ENCODE results near the gene TERF2IP.

The TERF2IP gene

GRCh38 chr16:75647492-75648264 is at the start of gene TERF2IP, which contains the start of gene KARS1:
Gene TERF2IP, plus strand, starts transcription at chr16:75647773. Its CDS starts 110 bp downstream, at chr16:75647883.
Gene KARS1, minus strand, starts transcription at chr16:75647665. Its CDS starts 26 bp downstream, at chr16:75647639.
- peak; percentile 89 to 90 for DNase-seq (ENCODE audit: low read depth in 1 of 2, low spot score in 1 of 2)

GRCh38 chr16:75599452-75600277 is 47.9 kb upstream of the TERF2IP start:
- DNase-seq (ENCODE audit: low read depth in 1 of 2, low spot score in 1 of 2), result no peak

DNA sequence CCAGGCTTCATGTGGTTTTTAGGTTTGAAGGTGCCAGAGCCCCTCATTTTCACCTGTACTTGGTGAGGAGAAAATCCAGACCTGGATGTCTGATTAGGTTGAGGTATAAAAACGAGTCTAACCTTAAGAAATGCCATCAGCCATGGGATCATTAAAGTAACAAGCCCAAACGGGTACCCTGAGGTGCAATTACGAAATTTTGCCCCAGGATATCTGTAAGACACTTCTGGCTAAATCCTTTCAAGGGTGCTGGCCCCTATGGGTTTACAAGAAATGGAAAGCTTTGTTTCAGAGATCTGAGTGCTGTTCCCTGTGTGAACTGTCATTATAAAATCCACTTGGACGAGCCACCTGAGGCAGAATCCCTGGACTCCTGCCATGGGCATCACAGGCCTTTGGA is 44.3 kb upstream of the TERF2IP start:
- no peak for DNase-seq (ENCODE audit: low read depth in 1 of 2, low spot score in 1 of 2)

- no peak for DNase-seq (ENCODE audit: low read depth in 1 of 2, low spot score in 1 of 2)
Observed at GRCh38 chr16:75606507-75606906, 41.1 kb upstream of the TERF2IP start.

DNA sequence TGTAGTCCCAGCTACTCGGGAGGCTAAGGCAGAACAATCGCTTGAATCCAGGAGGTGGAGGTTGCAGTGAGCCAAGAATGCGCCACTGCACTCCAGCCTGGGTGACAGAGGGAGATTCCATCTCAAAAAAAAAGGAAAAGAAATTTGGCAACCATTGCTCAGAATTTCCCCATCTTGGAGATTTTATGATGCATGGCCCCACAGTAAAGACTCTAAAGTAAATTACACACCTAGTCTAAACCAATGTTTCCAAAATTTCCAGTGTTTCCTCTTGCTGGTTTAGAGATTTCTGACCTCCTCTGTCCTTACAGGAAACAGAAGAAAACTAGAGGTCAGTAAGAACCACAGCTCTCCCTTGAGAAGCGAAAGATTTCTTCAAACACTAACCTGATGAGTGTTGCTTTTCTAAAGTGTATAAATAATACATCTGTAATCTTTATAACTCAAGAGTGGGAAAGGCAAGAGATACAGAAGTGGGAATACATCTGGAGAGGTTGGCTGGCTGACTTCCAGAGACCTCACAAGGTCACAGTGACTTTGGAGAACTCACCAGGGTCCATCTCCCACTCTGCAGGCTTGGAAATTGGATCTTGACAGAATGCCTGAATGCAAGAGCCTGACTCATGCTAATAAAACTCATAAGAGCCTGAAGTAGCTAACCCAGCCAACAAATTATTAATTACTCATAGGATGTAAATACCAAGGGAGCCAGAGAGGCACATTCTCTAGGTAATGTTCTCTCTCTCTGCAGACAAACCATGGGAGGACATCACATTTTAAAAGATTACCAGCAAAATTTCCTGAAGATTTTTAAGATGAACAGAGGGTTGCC is 33.3 kb upstream of the TERF2IP start:
- no peak for DNase-seq (ENCODE audit: low read depth in 1 of 2, low spot score in 1 of 2)

DNA sequence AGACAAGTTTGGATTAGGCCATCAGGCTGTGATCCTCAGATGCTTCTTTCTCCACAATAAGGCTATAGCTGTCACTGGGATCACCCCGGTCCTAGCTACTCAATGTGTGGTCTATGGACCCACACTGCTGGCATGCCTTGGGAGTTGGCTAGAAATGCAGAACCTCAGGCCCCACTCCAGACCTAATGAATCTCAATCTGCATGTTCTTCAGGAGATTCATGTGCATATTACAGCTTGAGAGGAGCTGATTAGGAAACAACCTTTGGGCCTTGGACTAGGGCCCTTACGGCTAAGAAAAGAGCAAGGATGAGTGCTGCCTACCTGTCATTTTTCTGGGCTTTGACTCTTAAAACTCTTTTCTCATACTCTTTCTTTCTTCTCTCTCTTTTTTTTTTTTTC is 32.0 kb upstream of the TERF2IP start:
- DNase-seq (ENCODE audit: low read depth in 1 of 2, low spot score in 1 of 2), result no peak

DNA sequence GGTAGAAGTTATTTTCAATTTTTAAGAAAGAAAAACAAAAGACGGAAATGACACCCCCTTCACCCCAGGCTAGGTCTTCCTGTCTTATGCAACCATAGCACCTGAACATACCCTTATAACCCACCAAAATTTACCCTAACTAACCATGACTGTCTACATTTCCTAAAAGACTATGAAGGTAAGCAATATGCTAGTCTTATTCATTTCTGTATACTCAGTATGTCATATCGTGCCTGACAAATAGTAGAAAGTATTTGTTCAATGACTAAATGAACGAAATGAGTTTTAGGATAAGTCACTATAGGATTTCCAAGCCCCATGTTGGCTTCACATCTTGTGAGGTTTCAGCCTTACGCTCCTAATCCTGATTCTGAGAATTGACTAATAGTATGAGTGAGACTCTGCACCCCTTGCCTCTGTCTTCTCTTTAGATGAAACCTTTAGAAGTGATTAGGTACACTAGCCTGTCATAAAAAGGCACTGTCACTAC is 31.0 kb upstream of the TERF2IP start:
- no peak for DNase-seq (ENCODE audit: low read depth in 1 of 2, low spot score in 1 of 2)

DNA sequence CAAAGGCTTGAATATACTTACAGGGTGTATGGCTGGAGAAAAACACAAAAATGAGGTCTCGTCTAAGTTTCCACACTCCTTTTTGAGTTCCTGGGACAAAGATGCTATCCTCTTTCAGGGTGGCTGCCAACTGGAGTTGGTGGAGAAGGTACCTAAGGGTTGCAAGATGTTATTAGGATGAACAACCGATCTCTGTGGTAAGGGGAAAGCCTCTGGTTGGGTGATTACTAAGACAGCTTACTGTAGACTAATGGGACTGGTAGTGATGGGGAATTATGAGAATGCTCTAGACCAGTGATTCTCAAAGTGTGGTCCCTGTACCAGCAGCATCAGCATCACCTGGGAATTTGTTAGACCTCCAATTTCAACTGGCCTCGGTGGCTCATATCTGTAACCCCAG is 30.5 kb upstream of the TERF2IP start:
- DNase-seq (ENCODE audit: low read depth in 1 of 2, low spot score in 1 of 2), result no peak

- DNase-seq (ENCODE audit: low read depth in 1 of 2, low spot score in 1 of 2), result no peak
Observed at GRCh38 chr16:75618780-75619179, 28.8 kb upstream of the TERF2IP start.

DNA sequence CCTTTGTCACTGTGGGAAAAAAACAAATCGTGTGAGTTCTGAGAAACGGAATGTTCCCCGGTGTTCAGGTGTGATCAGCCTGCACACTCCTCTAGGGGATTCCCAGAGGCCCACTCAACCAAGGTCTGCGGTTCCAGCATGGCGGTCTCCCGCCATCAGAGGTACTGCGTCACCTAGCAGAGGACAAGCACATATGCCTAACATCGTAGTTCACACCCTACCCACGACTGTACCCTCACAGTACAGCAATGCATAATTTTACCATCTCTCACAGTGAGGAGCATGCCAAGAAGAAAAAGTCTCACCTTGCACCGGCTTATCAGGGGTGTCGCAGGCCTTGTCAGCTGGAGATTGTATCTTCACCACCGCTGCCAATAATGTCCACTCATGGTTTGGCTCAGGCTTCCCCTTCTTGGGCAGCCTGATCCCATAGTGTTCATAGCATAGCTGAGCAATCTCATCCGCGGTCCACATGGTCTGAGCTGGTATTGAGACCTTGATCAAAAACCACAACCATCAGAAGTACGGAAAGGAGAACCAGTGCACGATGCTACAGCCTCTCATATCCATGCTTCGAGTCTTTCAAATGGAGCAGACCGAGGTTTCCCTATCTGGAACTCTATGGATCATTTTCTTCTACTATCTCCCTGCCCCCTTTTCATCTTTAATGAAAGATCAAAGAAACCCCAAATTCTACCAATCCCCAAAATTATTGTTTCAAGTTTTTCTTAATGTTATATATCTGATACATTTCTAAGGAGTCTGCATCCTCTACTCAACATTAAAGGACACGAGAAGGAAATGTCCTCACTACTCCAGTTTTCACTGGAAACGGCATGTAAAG is 27.0 kb upstream of the TERF2IP start:
- no peak for DNase-seq (ENCODE audit: low read depth in 1 of 2, low spot score in 1 of 2)

- no peak for DNase-seq (ENCODE audit: low read depth in 1 of 2, low spot score in 1 of 2)
Observed at GRCh38 chr16:75621170-75621477, 26.4 kb upstream of the TERF2IP start.

- peak; percentile 91 to 92 for DNase-seq (ENCODE audit: low read depth in 1 of 2, low spot score in 1 of 2)
Observed at GRCh38 chr16:75622761-75623605, 24.6 kb upstream of the TERF2IP start, which contains the start of gene ADAT1. Gene ADAT1, minus strand, starts transcription at chr16:75623281. Its CDS starts 2,482 bp downstream, at chr16:75620799.

DNA sequence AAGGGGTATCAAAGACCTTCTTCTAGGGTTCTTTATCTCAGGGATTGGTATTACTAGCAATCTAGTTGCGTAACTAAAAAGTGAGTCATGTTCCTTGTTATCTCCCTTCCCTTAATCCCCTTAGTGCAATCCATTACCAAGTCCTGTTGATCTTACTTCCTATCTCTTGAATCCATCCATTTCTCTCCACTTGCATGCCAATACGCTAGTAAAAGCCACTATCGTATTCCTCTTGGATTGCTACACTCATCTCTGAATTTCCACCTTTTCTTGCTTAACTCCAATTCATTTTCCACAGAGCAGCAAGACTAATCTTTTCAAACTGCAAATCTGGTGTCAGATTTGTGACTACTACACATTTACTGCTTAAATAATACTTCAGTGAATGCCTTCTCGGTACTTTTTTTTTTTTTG is 22.6 kb upstream of the TERF2IP start:
- DNase-seq (ENCODE audit: low read depth in 1 of 2, low spot score in 1 of 2), result no peak

DNA sequence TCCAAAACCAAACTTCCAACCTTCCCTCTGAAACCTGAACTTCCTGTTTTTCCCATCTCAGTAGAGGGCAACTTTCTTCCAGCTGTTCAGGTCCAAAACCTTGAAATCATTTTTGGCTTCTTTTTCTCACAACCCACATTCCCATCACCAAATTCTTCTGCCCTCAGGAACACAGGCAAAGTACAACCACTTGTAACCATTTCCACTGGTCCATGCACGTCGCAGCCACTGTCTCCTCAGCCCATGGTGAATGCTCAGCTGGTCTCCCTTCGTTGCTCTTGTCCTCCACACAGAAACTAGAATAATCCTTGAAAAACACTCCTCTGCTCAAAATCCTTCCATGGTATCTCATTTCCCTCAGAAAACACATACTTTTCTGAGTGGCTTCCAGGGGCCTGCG is 20.8 kb upstream of the TERF2IP start:
- DNase-seq (ENCODE audit: low read depth in 1 of 2, low spot score in 1 of 2), result no peak

- no peak for DNase-seq (ENCODE audit: low read depth in 1 of 2, low spot score in 1 of 2)
Observed at GRCh38 chr16:75627851-75628250, 19.7 kb upstream of the TERF2IP start.

DNA sequence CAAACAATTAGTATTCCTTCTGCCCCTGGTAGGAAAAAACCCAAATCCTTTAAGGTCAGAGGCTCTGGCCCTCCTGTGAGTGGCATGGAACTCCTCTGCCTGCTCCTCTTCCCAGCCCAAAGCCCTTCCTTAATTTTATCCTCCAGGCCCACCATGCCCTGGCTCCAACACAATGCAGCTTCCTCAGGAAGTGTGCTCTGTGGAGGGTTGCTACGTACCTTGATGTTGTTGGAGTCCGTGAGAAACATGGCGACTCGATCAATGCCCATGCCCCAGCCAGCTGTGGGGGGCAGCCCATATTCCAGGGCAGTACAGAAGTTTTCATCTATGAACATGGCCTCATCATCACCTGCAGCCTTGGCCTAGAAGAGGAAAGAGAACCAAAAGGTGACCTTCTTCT is 19.2 kb upstream of the TERF2IP start:
- no peak for DNase-seq (ENCODE audit: low read depth in 1 of 2, low spot score in 1 of 2)

DNA sequence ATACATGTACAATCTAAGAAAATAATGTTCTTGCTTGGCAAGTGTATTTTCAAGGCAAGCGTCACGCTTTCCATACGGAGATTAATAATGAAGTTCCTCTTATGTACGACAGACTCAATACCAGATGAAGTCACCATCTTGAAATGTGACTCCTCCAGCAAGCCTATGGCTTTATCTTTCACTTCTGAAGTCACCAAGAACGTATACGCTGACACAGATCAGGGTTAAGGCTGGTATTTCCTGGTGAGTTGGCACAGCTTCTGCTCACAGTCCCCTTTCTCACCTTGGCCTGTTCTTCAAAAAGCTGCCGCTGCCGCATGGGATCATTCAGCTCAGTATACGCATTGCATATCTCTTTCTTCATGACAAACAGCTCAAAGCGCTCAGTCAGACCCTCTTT is 18.4 kb upstream of the TERF2IP start:
- no peak for DNase-seq (ENCODE audit: low read depth in 1 of 2, low spot score in 1 of 2)

DNA sequence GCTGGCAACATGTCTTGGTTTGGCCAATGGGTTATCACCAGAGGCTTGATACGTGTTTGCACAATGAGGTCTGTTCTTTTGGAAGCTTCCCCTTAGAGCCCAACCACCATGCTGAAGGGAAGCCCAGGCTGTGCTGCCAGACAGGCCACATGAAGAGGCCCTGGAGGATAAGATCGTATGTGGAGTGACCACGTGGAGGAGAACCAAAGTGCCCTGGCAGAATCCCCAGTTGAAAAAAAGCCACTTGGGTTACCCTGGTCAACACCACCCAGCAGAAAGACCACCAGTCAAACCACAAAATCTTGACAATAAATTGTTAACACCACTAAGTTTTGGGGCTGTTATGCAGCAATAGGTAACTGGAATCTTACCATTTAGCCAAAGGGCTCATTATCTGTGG is 17.5 kb upstream of the TERF2IP start:
- no peak for DNase-seq (ENCODE audit: low read depth in 1 of 2, low spot score in 1 of 2)

- DNase-seq (ENCODE audit: low read depth in 1 of 2, low spot score in 1 of 2), result no peak
Observed at GRCh38 chr16:75632857-75633256, 14.7 kb upstream of the TERF2IP start.
